SK-N-SH treated with all-trans-retinoic acid at 6 μM for 48 hours (cell line): Measurements from ENCODE around the gene ERRFI1.

ENCODE experiments used
- ATAC-seq: fragments of 200-7000 bp; cut with Tn5 transposase; 3 replicates; pipeline ENCODE4 v1.9.1; 2020; ENCODE audit warnings: mild to moderate bottlenecking, moderate library complexity
- ARNTL ChIP-seq: fragments of 450-650 bp; formaldehyde crosslinking; IDR thresholded peaks from 2 replicates; pipeline ENCODE4 v1.5.0; 2020; ENCODE audit warnings: low read depth, mild to moderate bottlenecking, moderate library complexity, borderline replicate concordance
- BACH2 ChIP-seq: fragments of 250-450 bp; sonication (Bioruptor Pico); IDR thresholded peaks from 2 replicates; pipeline ENCODE4 v1.9.0; 2021; ENCODE audit warnings: mild to moderate bottlenecking, borderline replicate concordance
- ESRRG ChIP-seq: fragments of 250-450 bp; sonication (Bioruptor Pico); IDR thresholded peaks from 2 replicates; pipeline ENCODE4 v1.6.1; 2021; ENCODE audit warnings: mild to moderate bottlenecking
- GLIS3 ChIP-seq: fragments of 250-450 bp; sonication (Bioruptor Pico); IDR thresholded peaks from 2 replicates; pipeline ENCODE4 v1.5.0; 2020; ENCODE audit warnings: mild to moderate bottlenecking, moderate library complexity
- ISL1 ChIP-seq: fragments of 250-450 bp; sonication (Bioruptor Pico); IDR thresholded peaks from 2 replicates; pipeline ENCODE4 v2.1.2; 2022; ENCODE audit warnings: mild to moderate bottlenecking, moderate library complexity
- OSR1 ChIP-seq: fragments of 250-450 bp; sonication (Bioruptor Pico); IDR thresholded peaks from 2 replicates; pipeline ENCODE4 v1.8.0; 2022; ENCODE audit warnings: moderate library complexity, mild to moderate bottlenecking, inconsistent platforms
- SNAI2 ChIP-seq: fragments of 250-450 bp; sonication (Bioruptor Pico); IDR thresholded peaks from 2 replicates; pipeline ENCODE4 v1.5.0; 2020; ENCODE audit warnings: mild to moderate bottlenecking, moderate library complexity
- TCF4 ChIP-seq: fragments of 250-450 bp; sonication (Bioruptor Pico); IDR thresholded peaks from 2 replicates; pipeline ENCODE4 v1.8.0; 2021; ENCODE audit warnings: mild to moderate bottlenecking, moderate library complexity, borderline replicate concordance
- TOX ChIP-seq: fragments of 250-450 bp; sonication (Bioruptor Pico); IDR thresholded peaks from 2 replicates; pipeline ENCODE4 v1.8.0; 2021; ENCODE audit warnings: mild to moderate bottlenecking, moderate library complexity, borderline replicate concordance
- ZC3H10 ChIP-seq: fragments of 250-450 bp; sonication (Bioruptor Pico); IDR thresholded peaks from 2 replicates; pipeline ENCODE4 v1.5.1; 2021; ENCODE audit warnings: mild to moderate bottlenecking, moderate library complexity
- ZFP3 ChIP-seq: fragments of 250-450 bp; sonication (Bioruptor Pico); IDR thresholded peaks from 2 replicates; pipeline ENCODE4 v1.5.0; 2020; ENCODE audit warnings: mild to moderate bottlenecking, moderate library complexity
- ZNF565 ChIP-seq: fragments of 450-650 bp; formaldehyde crosslinking; conservative IDR thresholded peaks from 2 replicates; pipeline ENCODE4 v1.5.0; 2020; ENCODE audit warnings: low read depth, mild to moderate bottlenecking, moderate library complexity
- ZNF70 ChIP-seq: fragments of 450-650 bp; formaldehyde crosslinking; IDR thresholded peaks from 2 replicates; pipeline ENCODE4 v1.5.0; 2020; ENCODE audit warnings: mild to moderate bottlenecking, moderate library complexity
- ZNF8 ChIP-seq: fragments of 450-650 bp; formaldehyde crosslinking; IDR thresholded peaks from 2 replicates; pipeline ENCODE4 v1.5.0; 2020; ENCODE audit warnings: mild to moderate bottlenecking, moderate library complexity
- TF ChIP-seq, protein P1 (sequence below): fragments of 250-450 bp; sonication (Bioruptor Pico); IDR thresholded peaks from 2 replicates; pipeline ENCODE4 v1.8.0; 2021; ENCODE audit warnings: low read depth, mild to moderate bottlenecking, moderate library complexity, borderline replicate concordance
- TF ChIP-seq, protein P2 (sequence below): fragments of 250-450 bp; sonication (Bioruptor Pico); IDR thresholded peaks from 2 replicates; pipeline ENCODE4 v1.5.1; 2020; ENCODE audit warnings: low read depth, mild to moderate bottlenecking, moderate library complexity
- TF ChIP-seq, protein P3 (sequence below): fragments of 250-450 bp; sonication (Bioruptor Pico); IDR thresholded peaks from 2 replicates; pipeline ENCODE4 v1.8.0; 2020; ENCODE audit warnings: mild to moderate bottlenecking, moderate library complexity, borderline replicate concordance
- TF ChIP-seq, protein P4 (sequence below): fragments of 250-450 bp; sonication (Bioruptor Pico); IDR thresholded peaks from 2 replicates; pipeline ENCODE4 v1.5.0; 2020; ENCODE audit warnings: mild to moderate bottlenecking, moderate library complexity

ERRFI1 gene

DNA sequence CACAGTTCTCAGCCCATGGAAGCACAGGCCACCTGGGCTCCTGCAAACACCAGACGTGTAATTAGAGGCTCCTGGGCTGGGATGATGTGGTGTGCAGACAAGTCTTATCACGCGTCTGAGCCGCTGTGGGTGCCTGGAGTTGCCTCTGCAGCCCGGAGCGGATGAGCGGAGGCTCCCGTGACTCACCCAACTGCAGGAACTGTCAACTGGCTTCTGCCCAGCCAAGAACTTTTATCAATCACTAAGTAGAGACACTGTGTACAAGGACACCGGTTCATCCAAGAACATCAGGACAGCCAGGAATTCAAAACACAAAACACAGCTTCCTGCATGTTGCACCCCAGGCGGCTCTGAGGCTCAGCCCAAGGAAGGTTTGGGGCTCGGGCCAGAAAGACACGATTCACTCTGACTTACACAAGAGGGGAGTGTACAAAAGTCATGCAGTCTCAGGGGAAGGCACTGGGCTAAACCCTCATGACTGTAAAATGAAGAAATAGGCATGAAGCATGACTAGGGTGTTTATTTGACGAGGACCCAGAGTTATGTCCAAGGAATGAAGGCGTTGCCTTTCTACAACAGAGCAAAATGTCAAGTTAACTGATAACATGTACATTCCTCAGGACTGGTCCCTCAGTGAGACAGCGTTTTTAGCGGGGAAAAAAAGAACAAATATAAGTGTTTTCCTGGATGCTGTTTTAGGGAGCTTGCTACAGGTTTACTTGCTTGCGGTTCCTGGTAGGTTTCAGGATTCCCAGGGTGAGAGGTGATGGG, 21.1 kb downstream of the ERRFI1 start:
- TF ChIP-seq BACH2 (CRISPR knock-in tag) (no peak), ARNTL (CRISPR knock-in tag) (0 out of 2 replicates have a peak, but pooled peaks have one; percentile 29), ZFP3 (CRISPR knock-in tag) (0 out of 2 replicates have a peak, but pooled peaks have one; percentile 25), OSR1 (CRISPR knock-in tag) (no peak)

DNA sequence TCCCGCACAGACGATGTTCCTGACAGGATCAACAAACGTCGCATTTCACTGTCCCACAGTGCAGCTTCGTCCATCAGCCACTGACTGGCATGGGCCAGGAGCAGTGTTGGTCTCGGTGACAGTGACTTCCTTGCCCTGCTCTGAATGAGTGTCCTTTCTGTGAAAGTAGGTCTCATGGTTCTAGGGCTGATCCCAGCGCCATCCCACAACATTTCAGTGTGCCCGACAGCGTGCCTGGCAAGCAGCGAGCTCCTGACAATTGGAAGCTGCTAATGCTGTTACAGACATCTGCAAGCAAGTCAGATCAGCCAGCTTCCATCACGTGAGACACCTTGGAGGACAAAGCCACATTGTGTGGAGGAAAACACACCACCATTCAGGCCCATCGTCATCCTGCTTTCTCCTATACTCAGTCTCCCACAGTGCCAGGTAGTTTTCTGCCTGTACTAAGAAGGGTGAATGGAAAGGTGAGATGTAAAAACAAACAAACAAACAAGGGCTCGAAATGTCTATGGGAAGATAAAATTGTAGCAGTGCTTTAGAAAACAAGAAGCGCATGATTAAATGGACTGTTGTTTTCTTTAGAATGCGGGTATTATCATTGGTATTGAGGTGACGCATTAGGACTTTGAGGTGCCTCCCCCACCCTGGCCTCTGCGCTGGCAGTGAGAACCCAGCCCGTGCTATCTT, 21.9 kb downstream of the ERRFI1 start:
- ATAC-seq = peak; percentile 1; the same call in 1 of the 3 replicates
- TF ChIP-seq ZC3H10 (CRISPR knock-in tag) = no peak
- TF ChIP-seq ZNF8 (CRISPR knock-in tag) = no peak
- no peak for TF ChIP-seq ESRRG
- no peak for TF ChIP-seq ARNTL (CRISPR knock-in tag)
- TF ChIP-seq, protein P1, sequence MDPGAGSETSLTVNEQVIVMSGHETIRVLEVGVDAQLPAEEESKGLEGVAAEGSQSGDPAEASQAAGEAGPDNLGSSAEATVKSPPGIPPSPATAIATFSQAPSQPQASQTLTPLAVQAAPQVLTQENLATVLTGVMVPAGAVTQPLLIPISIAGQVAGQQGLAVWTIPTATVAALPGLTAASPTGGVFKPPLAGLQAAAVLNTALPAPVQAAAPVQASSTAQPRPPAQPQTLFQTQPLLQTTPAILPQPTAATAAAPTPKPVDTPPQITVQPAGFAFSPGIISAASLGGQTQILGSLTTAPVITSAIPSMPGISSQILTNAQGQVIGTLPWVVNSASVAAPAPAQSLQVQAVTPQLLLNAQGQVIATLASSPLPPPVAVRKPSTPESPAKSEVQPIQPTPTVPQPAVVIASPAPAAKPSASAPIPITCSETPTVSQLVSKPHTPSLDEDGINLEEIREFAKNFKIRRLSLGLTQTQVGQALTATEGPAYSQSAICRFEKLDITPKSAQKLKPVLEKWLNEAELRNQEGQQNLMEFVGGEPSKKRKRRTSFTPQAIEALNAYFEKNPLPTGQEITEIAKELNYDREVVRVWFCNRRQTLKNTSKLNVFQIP = no peak
- no peak for TF ChIP-seq ISL1 (CRISPR knock-in tag)
- no peak for TF ChIP-seq ZNF70
- no peak for TF ChIP-seq TOX (CRISPR knock-in tag)
- TF ChIP-seq, protein P2, sequence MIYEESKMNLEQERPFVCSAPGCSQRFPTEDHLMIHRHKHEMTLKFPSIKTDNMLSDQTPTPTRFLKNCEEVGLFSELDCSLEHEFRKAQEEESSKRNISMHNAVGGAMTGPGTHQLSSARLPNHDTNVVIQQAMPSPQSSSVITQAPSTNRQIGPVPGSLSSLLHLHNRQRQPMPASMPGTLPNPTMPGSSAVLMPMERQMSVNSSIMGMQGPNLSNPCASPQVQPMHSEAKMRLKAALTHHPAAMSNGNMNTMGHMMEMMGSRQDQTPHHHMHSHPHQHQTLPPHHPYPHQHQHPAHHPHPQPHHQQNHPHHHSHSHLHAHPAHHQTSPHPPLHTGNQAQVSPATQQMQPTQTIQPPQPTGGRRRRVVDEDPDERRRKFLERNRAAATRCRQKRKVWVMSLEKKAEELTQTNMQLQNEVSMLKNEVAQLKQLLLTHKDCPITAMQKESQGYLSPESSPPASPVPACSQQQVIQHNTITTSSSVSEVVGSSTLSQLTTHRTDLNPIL (CRISPR knock-in tag) = no peak
- no peak for TF ChIP-seq OSR1 (CRISPR knock-in tag)

More for the DNA sequence above, 21.1 kb downstream of the ERRFI1 start:
- peak; percentile 76 for ATAC-seq

DNA sequence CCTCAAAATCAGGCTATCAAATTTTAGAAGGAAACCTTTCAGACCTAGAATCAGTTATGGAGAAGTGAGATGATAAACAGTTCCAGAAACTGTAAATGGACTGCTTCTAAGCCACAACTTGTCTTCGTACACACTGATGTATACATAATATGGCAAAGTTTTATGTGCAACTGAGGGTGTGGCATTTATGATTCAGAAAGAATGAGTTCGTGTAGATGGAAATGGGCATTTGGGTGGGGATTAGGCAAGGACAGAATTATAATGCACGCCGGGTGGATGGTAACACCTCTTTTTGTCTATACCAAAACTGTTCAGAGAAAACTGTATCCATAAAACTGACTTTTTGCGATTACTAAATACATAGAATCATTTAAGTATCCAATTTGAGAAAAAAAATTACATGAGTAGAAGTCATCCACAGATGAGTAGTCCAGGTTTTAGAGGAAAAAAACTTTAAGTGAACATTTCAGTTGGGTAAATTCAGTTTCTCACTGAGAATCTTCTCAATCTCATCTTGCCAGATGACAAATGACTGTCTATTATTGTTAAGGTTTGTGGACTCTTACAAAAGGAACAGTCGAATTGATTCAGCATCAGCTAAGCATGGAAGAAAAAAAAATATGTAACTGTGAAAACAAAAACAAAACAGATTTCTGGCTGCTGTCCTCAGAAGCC, 22.5 kb downstream of the ERRFI1 start:
- no peak for ATAC-seq
- TF ChIP-seq, protein P1 = no peak
- TF ChIP-seq ZC3H10 (CRISPR knock-in tag) = no peak
- TF ChIP-seq, protein P3, sequence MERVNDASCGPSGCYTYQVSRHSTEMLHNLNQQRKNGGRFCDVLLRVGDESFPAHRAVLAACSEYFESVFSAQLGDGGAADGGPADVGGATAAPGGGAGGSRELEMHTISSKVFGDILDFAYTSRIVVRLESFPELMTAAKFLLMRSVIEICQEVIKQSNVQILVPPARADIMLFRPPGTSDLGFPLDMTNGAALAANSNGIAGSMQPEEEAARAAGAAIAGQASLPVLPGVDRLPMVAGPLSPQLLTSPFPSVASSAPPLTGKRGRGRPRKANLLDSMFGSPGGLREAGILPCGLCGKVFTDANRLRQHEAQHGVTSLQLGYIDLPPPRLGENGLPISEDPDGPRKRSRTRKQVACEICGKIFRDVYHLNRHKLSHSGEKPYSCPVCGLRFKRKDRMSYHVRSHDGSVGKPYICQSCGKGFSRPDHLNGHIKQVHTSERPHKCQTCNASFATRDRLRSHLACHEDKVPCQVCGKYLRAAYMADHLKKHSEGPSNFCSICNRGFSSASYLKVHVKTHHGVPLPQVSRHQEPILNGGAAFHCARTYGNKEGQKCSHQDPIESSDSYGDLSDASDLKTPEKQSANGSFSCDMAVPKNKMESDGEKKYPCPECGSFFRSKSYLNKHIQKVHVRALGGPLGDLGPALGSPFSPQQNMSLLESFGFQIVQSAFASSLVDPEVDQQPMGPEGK = no peak
- TF ChIP-seq TCF4 (CRISPR knock-in tag) = no peak
- no peak for TF ChIP-seq OSR1 (CRISPR knock-in tag)
- TF ChIP-seq SNAI2 = no peak
- no peak for TF ChIP-seq ZNF565 (CRISPR knock-in tag)
- TF ChIP-seq, protein P4, sequence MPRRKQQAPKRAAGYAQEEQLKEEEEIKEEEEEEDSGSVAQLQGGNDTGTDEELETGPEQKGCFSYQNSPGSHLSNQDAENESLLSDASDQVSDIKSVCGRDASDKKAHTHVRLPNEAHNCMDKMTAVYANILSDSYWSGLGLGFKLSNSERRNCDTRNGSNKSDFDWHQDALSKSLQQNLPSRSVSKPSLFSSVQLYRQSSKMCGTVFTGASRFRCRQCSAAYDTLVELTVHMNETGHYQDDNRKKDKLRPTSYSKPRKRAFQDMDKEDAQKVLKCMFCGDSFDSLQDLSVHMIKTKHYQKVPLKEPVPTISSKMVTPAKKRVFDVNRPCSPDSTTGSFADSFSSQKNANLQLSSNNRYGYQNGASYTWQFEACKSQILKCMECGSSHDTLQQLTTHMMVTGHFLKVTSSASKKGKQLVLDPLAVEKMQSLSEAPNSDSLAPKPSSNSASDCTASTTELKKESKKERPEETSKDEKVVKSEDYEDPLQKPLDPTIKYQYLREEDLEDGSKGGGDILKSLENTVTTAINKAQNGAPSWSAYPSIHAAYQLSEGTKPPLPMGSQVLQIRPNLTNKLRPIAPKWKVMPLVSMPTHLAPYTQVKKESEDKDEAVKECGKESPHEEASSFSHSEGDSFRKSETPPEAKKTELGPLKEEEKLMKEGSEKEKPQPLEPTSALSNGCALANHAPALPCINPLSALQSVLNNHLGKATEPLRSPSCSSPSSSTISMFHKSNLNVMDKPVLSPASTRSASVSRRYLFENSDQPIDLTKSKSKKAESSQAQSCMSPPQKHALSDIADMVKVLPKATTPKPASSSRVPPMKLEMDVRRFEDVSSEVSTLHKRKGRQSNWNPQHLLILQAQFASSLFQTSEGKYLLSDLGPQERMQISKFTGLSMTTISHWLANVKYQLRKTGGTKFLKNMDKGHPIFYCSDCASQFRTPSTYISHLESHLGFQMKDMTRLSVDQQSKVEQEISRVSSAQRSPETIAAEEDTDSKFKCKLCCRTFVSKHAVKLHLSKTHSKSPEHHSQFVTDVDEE (CRISPR knock-in tag) = no peak
- no peak for TF ChIP-seq GLIS3 (CRISPR knock-in tag)
